Natural killer cell (primary cell): ENCODE results near the gene GARNL3. TPM values are rescaled to one million over a fixed set of nuclear protein-coding genes. Genes with fewer than 3 reads are reported as not detected.

Source experiments
- ATAC-seq, 3 donors: fragments of 150-1000 bp in 2 of 3; fragments of 200-7000 bp in 1 of 3; cut with Tn5 transposase; 1 replicate in 1 of 3; 2 replicates in 2 of 3; pipeline ENCODE4 v1.10.0; 2021; ENCODE audit warnings: mild to moderate bottlenecking in 2 of 3, moderate library complexity in 2 of 3
- DNase-seq, 2 donors: peaks; one replicate each; pipeline versions ENCODE4 v3.0.0 to v3.0.0-alpha.2; 2013 to 2021; ENCODE audit warnings: mixed read lengths in 1 of 2
- H3K27ac ChIP-seq: one replicate; pipeline ENCODE4 v1.5.1; 2013; ENCODE audit warnings: mild to moderate bottlenecking, low read length
- H3K27me3 ChIP-seq: one replicate; pipeline ENCODE4 v1.6.1; 2013; ENCODE audit warnings: low read length; ENCODE audit not compliant: control insufficient read depth, insufficient read depth
- H3K36me3 ChIP-seq: one replicate; pipeline ENCODE4 v1.6.1; 2013; ENCODE audit warnings: low read length; ENCODE audit not compliant: control insufficient read depth, insufficient read depth
- H3K4me1 ChIP-seq: one replicate; pipeline ENCODE4 v1.6.1; 2013; ENCODE audit warnings: low read length; ENCODE audit not compliant: control insufficient read depth, insufficient read depth
- H3K4me3 ChIP-seq: one replicate; pipeline ENCODE4 v1.5.1; 2013; ENCODE audit warnings: low read length
- H3K9me3 ChIP-seq: one replicate; pipeline ENCODE4 v1.6.1; 2013; ENCODE audit warnings: low read length; ENCODE audit not compliant: control insufficient read depth, insufficient read depth
- H3K27ac Mint-ChIP-seq, 2 donors: one replicate each; pipeline ENCODE4 v1.8.0; 2022; ENCODE audit warnings: mild to moderate bottlenecking in 2 of 2, mixed read lengths in 2 of 2, moderate library complexity in 1 of 2
- H3K27me3 Mint-ChIP-seq, 2 donors: one replicate each; pipeline ENCODE4 v1.8.0; 2022; ENCODE audit warnings: low read depth in 2 of 2, mixed read lengths in 2 of 2
- H3K36me3 Mint-ChIP-seq: one replicate; pipeline ENCODE4 v1.8.0; 2022; ENCODE audit warnings: mixed read lengths
- H3K4me1 Mint-ChIP-seq, 2 donors: one replicate each; pipeline ENCODE4 v1.8.0; 2022; ENCODE audit warnings: mixed read lengths in 2 of 2
- H3K4me3 Mint-ChIP-seq: one replicate; pipeline ENCODE4 v1.8.0; 2022; ENCODE audit warnings: mild to moderate bottlenecking, moderate library complexity, mixed read lengths
- H3K9me3 Mint-ChIP-seq, 2 donors: one replicate each; pipeline ENCODE4 v1.8.0; 2022; ENCODE audit warnings: mixed read lengths in 2 of 2
- CTCF ChIP-seq: fragments of 200-600 bp; IDR thresholded peaks from one replicate; pipeline ENCODE4 v1.8.0; 2022; ENCODE audit warnings: antibody characterized with exemption
- WGBS: methylation state at CpG from one replicate; pipeline ENCODE4 v1.1.7; 2013; ENCODE audit warnings: missing lambda C conversion rate; ENCODE audit not compliant: insufficient coverage; 5-methylcytosine and 5-hydroxymethylcytosine counted together
- intact Hi-C: fragments of 100-400 bp; cut with micrococcal nuclease; formaldehyde crosslinking; loops from one replicate; pipeline ENCODE4 v1.14.2; 2022
- total RNA-seq, 4 donors: library from RNA; stranded (reverse); fragments of 120-200 nt in 1 of 4; gene quantifications; one replicate each; pipeline versions ENCODE4 v1.2.3 to v1.2.4, GENCODE V29; 2013 to 2022

Gene GARNL3
- total RNA-seq, 3 donors from 2014 or later (not counting 1 experiment from before 2014, with no cell fraction given), result 3.8 to 6.0 (median 6.0) TPM

DNA sequence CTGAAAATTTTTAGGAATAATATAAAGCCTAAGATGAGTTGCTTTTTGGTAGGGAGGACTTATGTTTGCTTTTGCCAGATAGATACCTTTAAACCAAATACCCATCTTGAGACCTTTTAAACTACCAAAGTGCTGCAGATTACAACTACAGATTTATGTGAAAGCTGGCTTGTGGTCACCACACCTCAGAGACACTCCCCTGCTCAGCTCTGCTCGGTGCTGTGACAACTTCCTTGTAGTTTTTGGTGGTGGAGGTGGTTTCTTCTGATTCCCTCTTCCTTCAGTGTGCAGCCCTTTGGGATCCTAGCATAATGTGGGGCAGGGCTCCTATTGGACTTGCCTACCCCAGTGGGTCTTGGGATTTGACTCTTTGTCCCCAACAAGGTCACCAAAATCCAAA is 29.2 kb downstream of the GARNL3 start:
- H3K36me3 Mint-ChIP-seq, result no peaks in the 10 kb centered on the region
- H3K4me3 ChIP-seq, result no peak overlapping the region
- H3K27ac Mint-ChIP-seq, result no peak overlapping the region
- H3K4me1 Mint-ChIP-seq, result peaks cover 0 to 4% of the 10 kb centered on the region in 2 donors
- ATAC-seq (no peak), DNase-seq (no peak)
- no peak overlapping the region for H3K27ac ChIP-seq
- no peaks in the 10 kb centered on the region for H3K36me3 ChIP-seq
- H3K27me3 ChIP-seq, result peaks cover 2% of the 10 kb centered on the region
- H3K9me3 ChIP-seq, result no peaks in the 10 kb centered on the region
- no peaks in the 10 kb centered on the region for H3K4me1 ChIP-seq
- TF ChIP-seq CTCF, result no peak
- intact Hi-C loops, result no loop called here
- no peaks in the 10 kb centered on the region for H3K9me3 Mint-ChIP-seq
- no peak overlapping the region for H3K4me3 Mint-ChIP-seq
- peaks cover 0 to 13% of the 10 kb centered on the region in 2 donors for H3K27me3 Mint-ChIP-seq
- WGBS, result 0% methylated on average over 1 of the region's 1 CpG

DNA sequence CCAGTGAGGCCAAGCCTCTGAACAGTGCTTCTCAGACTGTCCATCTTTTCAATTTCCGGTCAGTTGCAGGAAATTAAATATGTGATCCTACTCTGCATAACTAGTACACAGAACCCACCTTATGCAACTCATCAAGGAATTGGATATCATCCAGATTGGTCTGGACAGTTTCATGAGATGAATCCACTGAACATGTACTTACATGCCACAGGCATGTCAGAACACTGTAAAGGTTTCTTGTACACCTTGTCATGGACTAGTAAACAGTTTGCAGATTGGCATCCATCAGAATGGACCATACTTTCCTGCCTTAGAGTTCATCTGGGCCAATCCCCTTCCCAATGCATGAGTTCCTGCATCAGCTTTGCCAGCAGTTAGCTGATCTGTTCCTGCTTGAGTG is 30.4 kb downstream of the GARNL3 start:
- Mint-ChIP-seq H3K9me3 (no peaks in the 10 kb centered on the region), H3K36me3 (no peaks in the 10 kb centered on the region), H3K4me1 (peaks cover 0 to 4% of the 10 kb centered on the region in 2 donors), H3K27me3 (peaks cover 0 to 7% of the 10 kb centered on the region in 2 donors), H3K27ac (no peak overlapping the region), H3K4me3 (no peak overlapping the region)
- no peaks in the 10 kb centered on the region for H3K36me3 ChIP-seq
- no peaks in the 10 kb centered on the region for H3K4me1 ChIP-seq
- no peak for TF ChIP-seq CTCF
- no peaks in the 10 kb centered on the region for H3K9me3 ChIP-seq
- no peak overlapping the region for H3K27ac ChIP-seq
- 88% methylated on average over 1 of the region's 1 CpG for WGBS
- H3K27me3 ChIP-seq, result peaks cover 2% of the 10 kb centered on the region
- no peak overlapping the region for H3K4me3 ChIP-seq
- intact Hi-C loops, result no loop called here
- ATAC-seq (no peak), DNase-seq (no peak)

- H3K9me3 ChIP-seq, result no peaks in the 10 kb centered on the region
- peaks cover 0 to 5% of the 10 kb centered on the region in 2 donors for H3K4me1 Mint-ChIP-seq
- WGBS, result 83% methylated on average over 3 of the region's 3 CpGs
- H3K36me3 Mint-ChIP-seq, result no peaks in the 10 kb centered on the region
- ATAC-seq (no peak), DNase-seq (no peak)
- H3K4me1 ChIP-seq, result no peaks in the 10 kb centered on the region
- peaks cover 2% of the 10 kb centered on the region for H3K27me3 ChIP-seq
- H3K4me3 Mint-ChIP-seq, result no peak overlapping the region
- no peak overlapping the region for H3K27ac Mint-ChIP-seq
- no peak overlapping the region for H3K27ac ChIP-seq
- no peaks in the 10 kb centered on the region for H3K27me3 Mint-ChIP-seq
- no peak overlapping the region for H3K4me3 ChIP-seq
- TF ChIP-seq CTCF, result no peak
- no peaks in the 10 kb centered on the region for H3K36me3 ChIP-seq
- intact Hi-C loops, result no loop called here
- no peaks in the 10 kb centered on the region for H3K9me3 Mint-ChIP-seq
These were observed 36.4 kb downstream of the GARNL3 start for GRCh38 chr9:127300886-127301447.

DNA sequence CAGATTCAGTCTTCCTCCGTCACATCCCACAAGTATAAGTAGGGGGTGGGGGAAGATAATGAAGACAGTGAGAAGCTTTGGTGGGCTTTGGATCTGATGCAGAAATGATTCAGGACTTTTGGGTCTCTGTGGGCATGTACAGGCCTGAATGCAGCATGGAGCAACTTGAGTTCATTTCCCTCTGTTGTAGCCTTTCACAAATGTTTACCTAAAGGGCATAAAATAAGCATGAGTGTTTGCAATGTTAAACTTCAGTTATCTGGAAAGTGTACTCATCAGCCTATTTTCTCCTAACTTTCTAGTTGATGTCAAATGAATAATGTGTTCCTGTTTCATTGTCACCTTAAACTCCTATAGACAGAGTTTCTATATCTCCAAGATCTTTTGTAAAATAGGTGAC is 39.3 kb downstream of the GARNL3 start:
- no CpG with 5 or more reads among the region's 1 CpG for WGBS
- no peak for ATAC-seq
- DNase-seq, result no peak

More for the DNA sequence above, 39.3 kb downstream of the GARNL3 start:
- H3K4me1 ChIP-seq, result no peaks in the 10 kb centered on the region
- no peaks in the 10 kb centered on the region for H3K36me3 ChIP-seq
- no peak overlapping the region for H3K27ac ChIP-seq
- no peaks in the 10 kb centered on the region for H3K27me3 ChIP-seq
- H3K36me3 Mint-ChIP-seq, result no peaks in the 10 kb centered on the region
- H3K4me3 ChIP-seq, result no peak overlapping the region
- no peak overlapping the region for H3K27ac Mint-ChIP-seq
- no peaks in the 10 kb centered on the region for H3K9me3 ChIP-seq
- peaks cover 0 to 5% of the 10 kb centered on the region in 2 donors for H3K4me1 Mint-ChIP-seq
- intact Hi-C loops, result no loop called here
- H3K27me3 Mint-ChIP-seq, result no peaks in the 10 kb centered on the region
- H3K4me3 Mint-ChIP-seq, result no peak overlapping the region
- TF ChIP-seq CTCF, result no peak
- H3K9me3 Mint-ChIP-seq, result no peaks in the 10 kb centered on the region
